ENCODE results near the gene KIFAP3.
"Not testable (repeated sequence)": the region's sequence is repeated elsewhere in the genome, so short reads cannot be mapped to it uniquely, and the experiment has no call there.

Gene KIFAP3
- 49.8 to 58.6 reads per million in 2 donors for total RNA-seq

- DNase-seq: peak; percentile 89
Measured at GRCh38 chr1:170074250-170075157, at the start of gene KIFAP3. KIFAP3 (minus strand) TSS chr1:170074695; CDS start chr1:170074467, 228 bp downstream.

- DNase-seq: no peak
Measured at GRCh38 chr1:170122366-170122765, 47.9 kb upstream of the KIFAP3 start.

- no peak for DNase-seq
Measured at GRCh38 chr1:170114906-170115305, 40.4 kb upstream of the KIFAP3 start.

DNA sequence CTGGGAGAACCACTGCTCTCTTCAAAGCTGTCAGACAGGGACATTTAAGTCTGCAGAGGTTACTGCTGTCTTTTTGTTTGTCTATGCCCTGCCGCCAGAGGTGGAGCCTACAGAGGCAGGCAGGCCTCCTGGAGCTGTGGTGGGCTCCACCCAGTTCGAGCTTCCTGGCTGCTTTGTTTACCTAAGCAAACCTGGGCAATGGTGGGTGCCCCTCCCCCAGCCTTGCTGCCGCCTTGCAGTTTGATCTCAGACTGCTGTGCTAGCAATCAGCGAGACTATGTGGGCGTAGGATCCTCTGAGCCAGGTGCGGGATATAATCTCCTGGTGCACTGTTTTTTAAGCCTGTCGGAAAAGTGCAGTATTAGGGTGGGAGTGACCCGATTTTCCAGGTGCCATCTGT lies 38.6 kb upstream of the KIFAP3 start:
- not testable (repeated sequence) for DNase-seq

GRCh38 chr1:170097449-170097948 lies 23.0 kb upstream of the KIFAP3 start:
- no peak for DNase-seq

DNA sequence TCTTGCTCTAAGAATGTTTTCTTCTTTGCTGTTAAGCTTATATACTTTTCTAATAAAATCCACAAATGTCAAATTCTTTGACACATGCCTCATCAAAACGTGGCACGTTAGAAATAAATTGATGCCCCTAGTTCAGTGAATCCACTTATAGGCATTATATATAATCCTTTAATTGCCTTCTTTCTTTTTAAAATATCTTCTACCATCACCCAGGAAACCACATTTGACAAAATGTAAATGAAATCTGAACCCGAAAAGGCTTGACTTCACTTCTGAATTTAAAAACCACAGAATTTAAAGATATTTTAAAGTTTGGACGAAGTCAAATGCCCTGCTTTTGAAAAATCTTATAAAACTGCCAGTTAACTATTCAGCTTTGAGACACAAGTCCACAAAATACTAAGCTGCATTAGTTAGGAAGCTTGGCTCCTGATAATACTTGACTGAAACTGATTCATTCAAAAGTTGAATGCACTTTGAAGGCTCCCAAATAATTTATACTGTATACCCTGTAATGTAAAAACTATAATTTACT lies 22.4 kb upstream of the KIFAP3 start:
- DNase-seq: no peak

DNA sequence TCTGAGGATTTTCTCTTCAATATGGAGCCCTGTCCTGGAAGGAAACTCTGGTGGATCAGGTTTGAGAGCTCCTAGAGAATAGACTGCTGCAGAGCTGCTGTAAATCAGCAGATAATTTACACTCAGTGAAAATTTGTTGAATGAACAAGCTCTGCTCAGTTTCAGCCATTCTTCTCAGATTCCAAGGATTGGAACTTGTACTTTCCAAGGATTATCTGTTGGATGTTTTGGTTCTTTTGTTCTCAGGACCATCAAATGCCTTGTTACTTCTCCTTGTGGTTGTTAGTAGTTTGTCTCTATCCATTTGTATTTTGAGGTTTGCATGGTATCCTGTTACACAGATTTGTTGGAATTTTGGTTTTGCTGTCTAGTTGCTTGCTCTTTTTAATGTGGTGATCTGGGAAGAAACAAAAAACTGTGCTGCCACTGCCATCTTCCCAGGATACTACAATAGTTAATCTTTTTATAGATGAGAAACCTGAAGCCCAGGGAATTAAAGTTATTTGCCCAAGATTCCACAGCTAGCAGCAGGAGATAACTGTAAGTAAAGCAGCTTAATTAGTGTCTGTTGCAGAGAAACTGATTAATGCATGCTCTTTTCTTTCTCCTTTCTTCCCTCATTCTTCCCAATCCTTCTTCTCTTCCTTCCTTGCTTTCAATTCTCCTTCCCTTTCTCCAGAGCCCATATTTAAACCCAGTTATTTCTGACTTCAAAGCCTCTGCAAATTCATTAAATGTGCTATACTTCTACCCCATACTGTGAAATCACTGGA lies 21.7 kb upstream of the KIFAP3 start:
- no peak for DNase-seq

DNA sequence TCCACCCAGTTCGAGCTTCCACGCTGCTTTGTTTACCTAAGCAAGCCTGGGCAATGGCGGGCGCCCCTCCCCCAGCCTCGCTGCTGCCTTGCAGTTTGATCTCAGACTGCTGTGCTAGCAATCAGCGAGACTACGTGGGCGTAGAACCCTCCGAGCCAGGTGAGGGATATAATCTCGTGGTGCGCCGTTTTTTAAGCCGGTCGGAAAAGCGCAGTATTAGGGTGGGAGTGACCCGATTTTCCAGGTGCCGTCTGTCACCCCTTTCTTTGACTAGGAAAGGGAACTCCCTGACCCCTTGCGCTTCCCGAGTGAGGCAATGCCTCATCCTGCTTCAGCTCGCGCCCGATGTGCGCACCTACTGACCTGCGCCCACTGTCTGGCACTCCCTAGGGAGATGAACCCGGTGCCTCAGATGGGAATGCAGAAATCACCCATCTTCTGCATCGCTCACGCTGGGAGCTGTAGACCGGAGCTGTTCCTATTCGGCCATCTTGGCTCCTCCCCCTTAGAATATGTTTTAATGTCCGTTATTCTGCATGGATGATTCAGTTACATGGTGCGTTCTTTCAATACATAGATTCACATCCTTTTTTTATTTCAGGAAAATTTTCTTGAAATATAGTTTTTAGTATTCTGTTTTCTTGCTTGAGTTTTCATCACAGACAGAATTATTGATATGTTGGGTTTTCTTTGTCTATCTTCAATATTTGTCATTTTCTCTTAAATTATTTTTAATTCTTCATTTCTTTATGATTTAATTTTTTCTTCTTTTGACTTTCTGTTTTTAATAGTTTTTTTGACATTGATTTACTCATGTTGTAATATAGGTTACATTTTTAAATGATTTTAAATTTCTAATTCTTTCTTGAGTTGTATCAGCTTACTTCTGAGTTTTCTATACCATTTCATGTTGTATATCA lies 20.5 kb upstream of the KIFAP3 start:
- DNase-seq: not testable (repeated sequence)

DNA sequence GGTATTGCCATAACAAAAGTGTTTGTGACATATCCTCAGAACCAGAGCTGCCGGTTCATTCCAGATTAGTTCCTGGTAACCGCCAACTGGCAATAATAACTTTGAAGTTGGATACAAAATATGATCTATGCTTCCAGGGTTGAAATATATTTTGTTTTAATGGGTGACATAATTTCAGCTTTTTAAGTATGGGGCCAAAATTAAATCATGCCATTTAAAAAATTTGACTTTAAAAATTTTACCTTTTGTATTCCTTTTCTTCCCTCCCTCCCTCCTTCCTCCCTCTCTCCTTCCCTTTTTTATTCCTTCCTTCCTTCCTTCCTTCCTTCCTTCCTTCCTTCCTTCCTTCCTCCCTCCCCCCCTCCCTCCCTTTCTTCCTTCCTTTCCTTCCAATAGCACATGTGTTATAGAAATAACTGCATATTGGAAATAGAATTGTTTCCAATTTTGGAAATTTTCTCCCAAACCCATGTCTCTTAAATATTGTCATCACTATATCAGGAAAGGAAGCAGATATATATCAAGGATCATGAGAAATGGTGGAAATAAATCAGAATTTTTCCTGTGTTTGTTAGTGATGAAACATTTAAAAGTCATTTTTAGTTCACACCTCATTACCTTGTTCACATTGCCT lies 12.0 kb upstream of the KIFAP3 start:
- DNase-seq: no peak

GRCh38 chr1:170085091-170085490 lies 10.6 kb upstream of the KIFAP3 start:
- DNase-seq: no peak

GRCh38 chr1:170078610-170079189 lies 4.2 kb upstream of the KIFAP3 start:
- no peak for DNase-seq

- no peak for DNase-seq
Measured at GRCh38 chr1:170077926-170078325, 3.4 kb upstream of the KIFAP3 start.

GRCh38 chr1:170076952-170077351 lies 2.5 kb upstream of the KIFAP3 start:
- not testable (repeated sequence) for DNase-seq

- no peak for DNase-seq
Measured at GRCh38 chr1:170076199-170076598, 1.7 kb upstream of the KIFAP3 start.

GRCh38 chr1:170075186-170075585 lies 691 bp upstream of the KIFAP3 start:
- DNase-seq: no peak

DNA sequence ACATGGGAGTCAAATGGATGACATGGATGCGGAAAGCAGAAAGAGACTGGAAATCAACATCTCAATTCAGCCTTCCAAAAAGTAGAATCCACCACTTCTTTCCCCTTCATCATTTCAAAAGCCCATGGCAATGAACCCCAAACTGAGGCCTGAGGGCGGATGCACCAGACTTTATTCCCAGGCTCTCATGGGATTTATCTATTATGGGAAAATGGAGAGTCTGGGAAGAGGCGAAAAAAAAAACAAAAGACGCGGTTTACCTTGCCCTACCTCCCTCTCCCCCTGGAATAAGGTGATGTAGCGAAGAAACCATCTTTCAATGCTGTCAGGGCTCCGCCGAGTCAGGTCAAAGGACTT lies 624 bp downstream of the KIFAP3 start:
- no peak for DNase-seq

DNA sequence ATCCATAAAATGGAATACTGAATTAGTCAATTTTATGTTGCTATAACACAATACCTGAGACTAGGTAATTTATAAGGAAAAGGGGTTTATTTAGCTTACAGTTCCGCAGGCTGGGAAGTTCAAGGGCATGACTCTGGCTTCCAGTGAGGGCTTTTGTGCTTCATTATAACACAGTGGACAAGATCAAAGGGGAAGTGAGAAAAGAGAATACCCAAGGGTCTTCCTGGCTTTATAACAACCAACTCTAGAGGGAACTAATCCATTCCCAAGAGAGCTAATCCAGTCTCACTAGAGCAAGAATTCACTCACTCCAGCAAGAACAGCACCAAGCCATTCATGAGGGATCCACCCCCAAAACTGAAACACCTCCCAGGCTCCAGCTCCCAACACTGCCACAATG lies 3.1 kb downstream of the KIFAP3 start:
- DNase-seq: no peak

DNA sequence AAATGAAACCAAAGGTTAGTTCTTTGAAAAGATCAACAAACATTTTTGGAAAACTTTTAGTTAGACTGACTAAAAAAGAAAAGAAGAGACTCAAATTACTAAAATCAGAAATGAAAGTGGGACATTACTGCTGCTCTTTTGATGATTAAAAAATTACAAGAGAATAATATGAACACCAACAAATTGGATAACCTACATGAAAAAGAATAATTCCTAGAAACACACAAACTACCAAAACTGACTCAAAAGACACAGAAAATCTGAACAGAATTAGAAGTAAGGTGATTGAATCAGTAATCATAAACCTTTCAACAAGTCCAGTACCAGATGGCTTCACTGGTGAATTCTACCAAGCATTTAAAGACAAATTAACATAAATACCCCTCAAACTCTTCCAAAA lies 5.6 kb downstream of the KIFAP3 start:
- DNase-seq: no peak

DNA sequence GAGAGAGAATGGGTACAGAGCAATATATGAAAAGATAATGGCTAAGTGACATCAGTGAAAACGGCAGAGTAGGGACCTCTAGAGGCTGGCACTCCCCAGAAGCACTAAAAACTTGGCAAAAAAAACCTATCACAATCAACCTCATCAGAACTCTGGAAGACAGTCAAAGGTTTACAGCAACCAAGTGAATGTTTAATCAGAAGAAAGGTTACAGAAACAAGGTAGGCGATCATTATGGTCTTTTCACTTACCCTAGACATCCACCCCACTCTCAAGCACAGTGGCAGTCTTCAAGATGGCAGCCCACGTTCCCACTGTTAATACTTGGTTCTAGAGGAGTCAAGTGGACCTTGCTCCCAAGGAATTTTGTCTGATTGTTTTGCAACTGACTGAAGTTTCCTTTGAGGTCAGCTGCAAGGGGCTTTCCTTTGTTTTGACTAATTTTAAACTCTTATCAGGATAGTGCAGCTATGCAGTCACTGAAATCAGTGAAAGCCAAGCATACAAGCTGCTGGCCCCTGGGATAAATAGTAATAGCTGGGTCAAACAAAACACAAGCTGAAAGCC lies 7.2 kb downstream of the KIFAP3 start:
- no peak for DNase-seq

GRCh38 chr1:170064821-170065220 lies 9.7 kb downstream of the KIFAP3 start:
- no peak for DNase-seq
